KOPT-K1 (cell line): ENCODE data around the gene DDX5.

Source experiments
- H3K27ac ChIP-seq: fragments of 200-600 bp; sonication (generic); 2 replicates; pipeline ENCODE4 v1.5.1; 2016; ENCODE audit warnings: antibody characterized with exemption, mild to moderate bottlenecking, low read depth, low read length; ENCODE audit not compliant: poor library complexity, severe bottlenecking
- H3K36me3 ChIP-seq: fragments of 200-600 bp; sonication (generic); 2 replicates; pipeline ENCODE4 v1.5.1; 2017; ENCODE audit warnings: antibody characterized with exemption, mild to moderate bottlenecking, low read length, moderate library complexity; ENCODE audit not compliant: insufficient read depth
- H3K9me3 ChIP-seq: fragments of 200-600 bp; sonication (generic); 2 replicates; pipeline ENCODE4 v1.5.1; 2017; ENCODE audit warnings: antibody characterized with exemption, low read length, mild to moderate bottlenecking; ENCODE audit not compliant: insufficient read depth, poor library complexity, severe bottlenecking

Gene DDX5

GRCh38 chr17:64506201-64506575 is at the start of gene DDX5:
DDX5 (minus strand) TSS chr17:64506289; CDS start chr17:64506119, 170 bp downstream.
- Histone ChIP-seq H3K9me3 (no peaks in the 10 kb centered on the region), H3K36me3 (peaks cover 73% of the 10 kb centered on the region), H3K27ac (peak within 1 kb of the TSS; percentile 100)

GRCh38 chr17:64555281-64555680 is 49.2 kb upstream of the DDX5 start:
- H3K9me3 ChIP-seq, result no peaks in the 10 kb centered on the region
- H3K27ac ChIP-seq, result no peak overlapping the region
- peaks cover 99% of the 10 kb centered on the region for H3K36me3 ChIP-seq

GRCh38 chr17:64554028-64554637 is 48.0 kb upstream of the DDX5 start:
- Histone ChIP-seq H3K9me3 (no peaks in the 10 kb centered on the region), H3K36me3 (peaks cover 100% of the 10 kb centered on the region)

GRCh38 chr17:64551461-64551860 is 45.4 kb upstream of the DDX5 start:
- Histone ChIP-seq H3K9me3 (no peaks in the 10 kb centered on the region), H3K36me3 (peaks cover 100% of the 10 kb centered on the region), H3K27ac (no peak overlapping the region)

More at GRCh38 chr17:64554028-64554637, 48.0 kb upstream of the DDX5 start:
- no peak overlapping the region for H3K27ac ChIP-seq

GRCh38 chr17:64547319-64547718 is 41.2 kb upstream of the DDX5 start:
- Histone ChIP-seq H3K36me3 (peaks cover 97% of the 10 kb centered on the region), H3K9me3 (no peaks in the 10 kb centered on the region), H3K27ac (no peak overlapping the region)

GRCh38 chr17:64546716-64547115 is 40.6 kb upstream of the DDX5 start:
- Histone ChIP-seq H3K36me3 (peaks cover 97% of the 10 kb centered on the region), H3K27ac (no peak overlapping the region), H3K9me3 (no peaks in the 10 kb centered on the region)

- Histone ChIP-seq H3K36me3 (peaks cover 96% of the 10 kb centered on the region), H3K27ac (no peak overlapping the region), H3K9me3 (no peaks in the 10 kb centered on the region)
Measured at GRCh38 chr17:64544742-64545141, 38.7 kb upstream of the DDX5 start.

GRCh38 chr17:64540118-64540776 is 34.2 kb upstream of the DDX5 start:
- Histone ChIP-seq H3K36me3 (peaks cover 96% of the 10 kb centered on the region), H3K27ac (no peak overlapping the region), H3K9me3 (no peaks in the 10 kb centered on the region)

- Histone ChIP-seq H3K9me3 (no peaks in the 10 kb centered on the region), H3K27ac (no peak overlapping the region), H3K36me3 (peaks cover 96% of the 10 kb centered on the region)
Measured at GRCh38 chr17:64538508-64539130, 32.5 kb upstream of the DDX5 start.

GRCh38 chr17:64537488-64537887 is 31.4 kb upstream of the DDX5 start:
- H3K36me3 ChIP-seq, result peaks cover 99% of the 10 kb centered on the region
- no peak overlapping the region for H3K27ac ChIP-seq
- H3K9me3 ChIP-seq, result no peaks in the 10 kb centered on the region

GRCh38 chr17:64536913-64537312 is 30.8 kb upstream of the DDX5 start:
- Histone ChIP-seq H3K36me3 (peaks cover 99% of the 10 kb centered on the region), H3K27ac (no peak overlapping the region), H3K9me3 (no peaks in the 10 kb centered on the region)

- peaks cover 100% of the 10 kb centered on the region for H3K36me3 ChIP-seq
- no peak overlapping the region for H3K27ac ChIP-seq
- H3K9me3 ChIP-seq, result no peaks in the 10 kb centered on the region
Measured at GRCh38 chr17:64535357-64535756, 29.3 kb upstream of the DDX5 start.

GRCh38 chr17:64534187-64534586 is 28.1 kb upstream of the DDX5 start:
- peaks cover 100% of the 10 kb centered on the region for H3K36me3 ChIP-seq
- no peaks in the 10 kb centered on the region for H3K9me3 ChIP-seq
- no peak overlapping the region for H3K27ac ChIP-seq

- H3K36me3 ChIP-seq, result peaks cover 100% of the 10 kb centered on the region
- no peak overlapping the region for H3K27ac ChIP-seq
- H3K9me3 ChIP-seq, result no peaks in the 10 kb centered on the region
Measured at GRCh38 chr17:64533784-64534183, 27.7 kb upstream of the DDX5 start.

GRCh38 chr17:64532409-64532808 is 26.3 kb upstream of the DDX5 start:
- Histone ChIP-seq H3K9me3 (no peaks in the 10 kb centered on the region), H3K36me3 (peaks cover 100% of the 10 kb centered on the region), H3K27ac (no peak overlapping the region)

- no peak overlapping the region for H3K27ac ChIP-seq
- peaks cover 100% of the 10 kb centered on the region for H3K36me3 ChIP-seq
- no peaks in the 10 kb centered on the region for H3K9me3 ChIP-seq
Measured at GRCh38 chr17:64531955-64532371, 25.9 kb upstream of the DDX5 start.
